Gastroesophageal sphincter (tissue), 4 donors: ENCODE data around the gene TNFRSF4. TPM values are rescaled to one million over a fixed set of nuclear protein-coding genes. Genes with fewer than 3 reads are reported as not detected.

Source experiments
- ATAC-seq: fragments of 150-250 bp; one replicate; pipeline ENCODE4 v1.9.1; 2016; ENCODE audit warnings: mild to moderate bottlenecking, moderate library complexity
- H3K27ac ChIP-seq, 4 donors: fragments of 200-600 bp; sonication (generic) in 3 of 4; 1 replicate in 3 of 4; 2 replicates in 1 of 4; pipeline ENCODE4 v1.5.1; 2016 to 2019
- H3K27me3 ChIP-seq: fragments of 200-600 bp; sonication (generic); one replicate; pipeline ENCODE4 v1.5.1; 2019
- H3K36me3 ChIP-seq, 2 donors: fragments of 200-600 bp; sonication (generic); one replicate each; pipeline ENCODE4 v1.5.1; 2019; ENCODE audit warnings: control low read depth in 1 of 2
- H3K4me1 ChIP-seq, 3 donors: fragments of 200-600 bp; sonication (generic); 1 replicate in 2 of 3; 2 replicates in 1 of 3; pipeline ENCODE4 v1.5.1; 2016 to 2019; ENCODE audit warnings: control low read depth in 2 of 3
- H3K4me3 ChIP-seq, 2 donors: fragments of 200-600 bp; sonication (generic); one replicate each; pipeline ENCODE4 v1.5.1; 2019; ENCODE audit warnings: mild to moderate bottlenecking in 1 of 2, moderate library complexity in 1 of 2
- H3K9me3 ChIP-seq, 3 donors: fragments of 200-600 bp; sonication (generic); one replicate each; pipeline ENCODE4 v1.5.1; 2017 to 2019; ENCODE audit warnings: control low read depth in 2 of 3
- CTCF ChIP-seq, 4 experiments: fragments of 200-600 bp in 2 of 4; fragments of 450-650 bp in 2 of 4; sonication (generic) in 1 of 4; IDR thresholded peaks; one replicate each; pipeline ENCODE4 v1.5.1; 2017 to 2019; ENCODE audit warnings: antibody characterized with exemption in 4 of 4, mild to moderate bottlenecking in 2 of 4, moderate library complexity in 2 of 4
- EP300 ChIP-seq: sonication (generic); formaldehyde crosslinking; IDR thresholded peaks from one replicate; pipeline ENCODE4 v1.6.1; 2017; ENCODE audit warnings: antibody characterized with exemption, mild to moderate bottlenecking
- POLR2A ChIP-seq, 2 donors: fragments of 450-650 bp; IDR thresholded peaks; one replicate each; pipeline ENCODE4 v1.6.1; 2017; ENCODE audit warnings: antibody characterized with exemption in 2 of 2, mild to moderate bottlenecking in 2 of 2, moderate library complexity in 1 of 2
- POLR2AphosphoS5 ChIP-seq: sonication (generic); formaldehyde crosslinking; IDR thresholded peaks from one replicate; pipeline ENCODE4 v1.6.1; 2017; ENCODE audit warnings: antibody characterized with exemption
- WGBS, 2 donors: methylation state at CpG; one replicate each; pipeline ENCODE4 v1.1.5; 2018; ENCODE audit warnings: low coverage in 1 of 2; 5-methylcytosine and 5-hydroxymethylcytosine counted together
- total RNA-seq, 4 donors: library from RNA; depleted of rRNA; stranded (reverse); fragments of >200 nt; gene quantifications; one replicate each; pipeline ENCODE4 v1.1.0, GENCODE V29; 2016

TNFRSF4 gene
- total RNA-seq, 4 donors from 2014 or later: 0.93 to 1.6 (median 1.3) TPM

GRCh38 chr1:1259951-1260600 lies 46.1 kb upstream of the TNFRSF4 start:
- Histone ChIP-seq H3K36me3 (peaks cover 0 to 98% of the 10 kb centered on the region in 2 donors), H3K27me3 (no peaks in the 10 kb centered on the region), H3K4me3 (no peak overlapping the region), H3K27ac (no peak overlapping the region), H3K4me1 (no peaks in the 10 kb centered on the region), H3K9me3 (no peaks in the 10 kb centered on the region)
- TF ChIP-seq CTCF (IDR thresholded peaks at IDR 0.05) (no peak), EP300 (no peak), POLR2A (IDR thresholded peaks at IDR 0.05) (no peak), POLR2AphosphoS5 (no peak)
- ATAC-seq: no peak
- 20 to 78% methylated on average over 1 to 6 of the region's 26 CpGs for WGBS, 2 donors

GRCh38 chr1:1259540-1259939 lies 45.6 kb upstream of the TNFRSF4 start:
- Histone ChIP-seq H3K4me1 (no peaks in the 10 kb centered on the region), H3K36me3 (peaks cover 0 to 98% of the 10 kb centered on the region in 2 donors), H3K4me3 (no peak overlapping the region), H3K27ac (no peak overlapping the region), H3K27me3 (no peaks in the 10 kb centered on the region), H3K9me3 (no peaks in the 10 kb centered on the region)
- no peak for ATAC-seq
- no peak for TF ChIP-seq CTCF (IDR thresholded peaks at IDR 0.05)
- no peak for TF ChIP-seq POLR2A (IDR thresholded peaks at IDR 0.05)
- no peak for TF ChIP-seq POLR2AphosphoS5
- no peak for TF ChIP-seq EP300
- WGBS, 2 donors: 100% methylated on average over 2 of the region's 18 CpGs; no CpG with 5 or more reads in 1 of the 2 donors

- 98 to 100% methylated on average over 1 to 8 of the region's 22 CpGs for WGBS, 2 donors
- no peak for TF ChIP-seq CTCF (IDR thresholded peaks at IDR 0.05)
- no peak for TF ChIP-seq POLR2AphosphoS5
- TF ChIP-seq POLR2A (IDR thresholded peaks at IDR 0.05): no peak
- no peak for TF ChIP-seq EP300
- no peak for ATAC-seq
Observed at GRCh38 chr1:1259119-1259488, 45.2 kb upstream of the TNFRSF4 start.

GRCh38 chr1:1256956-1257871 lies 43.3 kb upstream of the TNFRSF4 start:
- Histone ChIP-seq H3K27me3 (no peaks in the 10 kb centered on the region), H3K27ac (no peak overlapping the region), H3K9me3 (no peaks in the 10 kb centered on the region), H3K4me1 (no peaks in the 10 kb centered on the region), H3K36me3 (peaks cover 0 to 98% of the 10 kb centered on the region in 2 donors), H3K4me3 (no peak overlapping the region)
- no peak for ATAC-seq
- WGBS, 2 donors: 89% methylated on average over 16 to 22 of the region's 31 CpGs
- no peak for TF ChIP-seq POLR2AphosphoS5
- no peak for TF ChIP-seq POLR2A (IDR thresholded peaks at IDR 0.05)
- no peak for TF ChIP-seq CTCF (IDR thresholded peaks at IDR 0.05)
- TF ChIP-seq EP300: no peak

More at GRCh38 chr1:1259119-1259488, 45.2 kb upstream of the TNFRSF4 start:
- no peak overlapping the region for H3K27ac ChIP-seq
- H3K4me1 ChIP-seq: no peaks in the 10 kb centered on the region
- no peak overlapping the region for H3K4me3 ChIP-seq
- H3K27me3 ChIP-seq: no peaks in the 10 kb centered on the region
- H3K9me3 ChIP-seq: no peaks in the 10 kb centered on the region
- H3K36me3 ChIP-seq: peaks cover 0 to 98% of the 10 kb centered on the region in 2 donors
